IMR-90 (cell line): ENCODE results near the gene ANKMY1. TPM values are rescaled to one million over a fixed set of nuclear protein-coding genes. Genes with fewer than 3 reads are reported as not detected.

Experiments used
- ATAC-seq: fragments of 200-7000 bp; cut with Tn5 transposase; 2 replicates; pipeline ENCODE4 v1.9.1; 2020; ENCODE audit warnings: low read depth, mild to moderate bottlenecking, moderate library complexity
- BruUV-seq: library from RNA; stranded (reverse); fragments of 400-500 nt; replicated peaks from 2 replicates; lab custom pipeline; 2021; lab: Mats Ljungman, UMichigan
- CTCF ChIA-PET: fragments of 300-600 bp; formaldehyde crosslinking; extraction: SDS; loops from one replicate; lab custom pipeline; 2021; ENCODE audit warnings: antibody characterized with exemption; lab: Yijun Ruan, JAX
- POLR2A ChIA-PET: fragments of 300-600 bp; sonication (Branson Sonifier 250); formaldehyde crosslinking; loops from one replicate; lab custom pipeline; 2022; ENCODE audit warnings: antibody characterized with exemption; ENCODE audit not compliant: unreplicated experiment; lab: Charles Lee
- DNase-seq: peaks from one replicate; pipeline ENCODE4 v3.0.0; 2013
- H2AFZ ChIP-seq: replicated peaks from 2 replicates; pipeline ENCODE3; 2013; ENCODE audit warnings: low read length, mild to moderate bottlenecking; ENCODE audit not compliant: poor library complexity
- H2AK5ac ChIP-seq: 2 replicates; pipeline ENCODE4 v1.6.1; 2013; ENCODE audit warnings: low read depth, low read length, inconsistent platforms
- H2AK9ac ChIP-seq: replicated peaks from 2 replicates; pipeline ENCODE3; 2013; ENCODE audit warnings: mild to moderate bottlenecking, low read depth, low read length, moderate library complexity; ENCODE audit not compliant: poor library complexity
- H2BK120ac ChIP-seq: 2 replicates; pipeline ENCODE4 v1.6.1; 2013; ENCODE audit warnings: low read depth, low read length, inconsistent platforms
- H2BK15ac ChIP-seq: 3 replicates; pipeline ENCODE4 v1.6.1; 2013; ENCODE audit warnings: low read depth, low read length, inconsistent platforms
- H2BK20ac ChIP-seq: 2 replicates; pipeline ENCODE4 v1.6.1; 2013; ENCODE audit warnings: low read depth, mild to moderate bottlenecking, inconsistent platforms, low read length, moderate library complexity
- H2BK5ac ChIP-seq: 2 replicates; pipeline ENCODE4 v1.6.1; 2013; ENCODE audit warnings: mild to moderate bottlenecking, low read depth, low read length, inconsistent platforms; ENCODE audit not compliant: poor library complexity, severe bottlenecking
- H3K14ac ChIP-seq: replicated peaks from 2 replicates; pipeline ENCODE4 v1.6.1; 2013; ENCODE audit warnings: low read depth, low read length, inconsistent platforms
- H3K18ac ChIP-seq: 2 replicates; pipeline ENCODE4 v1.6.1; 2013; ENCODE audit warnings: low read depth, low read length, control low read depth
- H3K23ac ChIP-seq: 2 replicates; pipeline ENCODE4 v1.6.1; 2013; ENCODE audit warnings: low read depth, low read length, inconsistent platforms
- H3K27ac ChIP-seq: 2 replicates; pipeline ENCODE4 v1.5.1; 2013; ENCODE audit warnings: mild to moderate bottlenecking, control low read depth, low read length; ENCODE audit not compliant: insufficient read depth
- H3K27me3 ChIP-seq: 2 replicates; pipeline ENCODE4 v1.6.1; 2013; ENCODE audit warnings: low read length; ENCODE audit not compliant: control insufficient read depth, insufficient read depth
- H3K36me3 ChIP-seq: 2 replicates; pipeline ENCODE4 v1.6.1; 2013; ENCODE audit warnings: low read length, mixed read lengths; ENCODE audit not compliant: control insufficient read depth, insufficient read depth
- H3K4ac ChIP-seq: 2 replicates; pipeline ENCODE4 v1.6.1; 2013; ENCODE audit warnings: low read depth, low read length, inconsistent platforms
- H3K4me1 ChIP-seq: 2 replicates; pipeline ENCODE4 v1.6.1; 2013; ENCODE audit warnings: low read length, mixed read lengths; ENCODE audit not compliant: control insufficient read depth, insufficient read depth
- H3K4me2 ChIP-seq: 2 replicates; pipeline ENCODE4 v1.6.1; 2013; ENCODE audit warnings: low read depth, mild to moderate bottlenecking, control low read depth, low read length, moderate library complexity
- H3K4me3 ChIP-seq: 2 replicates; pipeline ENCODE4 v1.5.1; 2013; ENCODE audit warnings: low read depth, mild to moderate bottlenecking, control low read depth, low read length, moderate library complexity; ENCODE audit not compliant: insufficient read depth
- H3K56ac ChIP-seq: 2 replicates; pipeline ENCODE4 v1.6.1; 2013; ENCODE audit warnings: low read length, inconsistent platforms; ENCODE audit not compliant: insufficient read depth; ENCODE audit errors: extremely low read depth
- H3K79me1 ChIP-seq, 2 experiments: 2 replicates each; pipeline ENCODE4 v1.6.1; 2013; ENCODE audit warnings: low read length in 2 of 2, inconsistent platforms in 1 of 2, low read depth in 1 of 2
- H3K9ac ChIP-seq: 2 replicates; pipeline ENCODE4 v1.6.1; 2013; ENCODE audit warnings: low read depth, low read length, control low read depth
- H3K9me1 ChIP-seq: 2 replicates; pipeline ENCODE4 v1.6.1; 2013; ENCODE audit warnings: low read length, inconsistent platforms; ENCODE audit not compliant: insufficient read depth
- H3K9me3 ChIP-seq: 2 replicates; pipeline ENCODE4 v1.6.1; 2013; ENCODE audit warnings: low read length; ENCODE audit not compliant: control insufficient read depth, insufficient read depth
- H4K20me1 ChIP-seq: 2 replicates; pipeline ENCODE4 v1.6.1; 2013; ENCODE audit warnings: low read length, inconsistent platforms; ENCODE audit not compliant: insufficient read depth
- H4K5ac ChIP-seq: 2 replicates; pipeline ENCODE4 v1.6.1; 2013; ENCODE audit warnings: mild to moderate bottlenecking, low read depth, low read length, control low read depth
- H4K8ac ChIP-seq, 2 experiments: 2 replicates each; pipeline ENCODE4 v1.6.1; 2013; ENCODE audit warnings: low read depth in 2 of 2, low read length in 2 of 2, control low read depth in 1 of 2, inconsistent platforms in 1 of 2
- H4K91ac ChIP-seq: 2 replicates; pipeline ENCODE4 v1.6.1; 2013; ENCODE audit warnings: low read depth, low read length, inconsistent platforms; ENCODE audit not compliant: insufficient read depth
- CHD1 ChIP-seq: IDR thresholded peaks from 2 replicates; pipeline ENCODE4 v1.6.1; 2012; ENCODE audit warnings: low read depth, low read length, improper control_type of control experiment
- FOS ChIP-seq: fragments of 150-350 bp; IDR thresholded peaks from 2 replicates; pipeline ENCODE4 v1.6.1; 2016; ENCODE audit warnings: low read depth, low read length
- MXI1 ChIP-seq: IDR thresholded peaks from 2 replicates; pipeline ENCODE4 v1.6.1; 2012; ENCODE audit warnings: low read depth, mild to moderate bottlenecking, low read length, moderate library complexity, borderline replicate concordance
- WGBS, 2 experiments: methylation state at CpG; one replicate each; pipeline versions ENCODE4 v1.1.5 to v1.1.7; 2013; ENCODE audit warnings: missing lambda C conversion rate in 2 of 2; ENCODE audit not compliant: insufficient read length in 1 of 2; ENCODE audit errors: extremely low coverage in 2 of 2; 5-methylcytosine and 5-hydroxymethylcytosine counted together
- dilution Hi-C: fragments of 300-500 bp; cut with HindIII; formaldehyde crosslinking; loops from one replicate; pipeline ENCODE4 v1.14.3; 2018; ENCODE audit warnings: low sequenced_read_pairs; ENCODE audit not compliant: unreplicated experiment
- in situ Hi-C: fragments of 300-500 bp; cut with MboI; formaldehyde crosslinking; loops from 3 replicates; pipeline ENCODE4 v1.14.3; 2019; ENCODE audit warnings: low sequenced_read_pairs, inconsistent platforms, mixed read lengths
- intact Hi-C: fragments of 100-400 bp; cut with micrococcal nuclease; formaldehyde crosslinking; loops from 2 replicates; pipeline ENCODE4 v1.10.0; 2022
- polyA plus RNA-seq, 3 experiments: library from polyadenylated mRNA; depleted of rRNA; stranded (reverse); fragments of >200 nt; gene quantifications; 2 replicates each; pipeline ENCODE4 v1.2.3, GENCODE V29; 2012; ENCODE audit warnings: low replicate concordance in 1 of 3
- total RNA-seq: library from RNA; depleted of rRNA; stranded (reverse); fragments of >200 nt; gene quantifications from 2 replicates; pipeline ENCODE4 v1.2.3, GENCODE V29; 2012

The ANKMY1 gene
- total and polyA plus RNA-seq, 2 of the 4 experiments (the other 2 are of a cell fraction): 2.9 to 5.5 TPM

GRCh38 chr2:240514631-240515030 lies 43.2 kb downstream of the ANKMY1 start:
- intact Hi-C loops: loop anchor here (1.0 to 5.0 kb wide), 2 partner anchors 188 to 326 kb away; no protein-coding TSS in a partner anchor

More at GRCh38 chr2:240514631-240515030, 43.2 kb downstream of the ANKMY1 start:
- H2AK5ac ChIP-seq: no peak overlapping the region
- no peak overlapping the region for H2BK15ac ChIP-seq
- ChIA-PET POLR2A (interaction anchor here (0.6 kb wide), 1 partner anchor 72 kb away, joined by 3 read pairs; the partner anchor contains the start of gene CAPN10), CTCF (interaction anchor here (0.7 to 1.1 kb wide), 4 partner anchors 10 to 363 kb away, joined by 3 to 7 read pairs (median 5); no protein-coding TSS in a partner anchor)
- dilution Hi-C loops (no loop called here), in situ Hi-C loops (loop anchor here (5.0 kb wide), 1 partner anchor 193 kb away; no protein-coding TSS in a partner anchor)
- TF ChIP-seq FOS (no peak), MXI1 (no peak), CHD1 (no peak)
- no peak overlapping the region for H4K5ac ChIP-seq
- no peak overlapping the region for H3K4me2 ChIP-seq
- H4K20me1 ChIP-seq: 0 out of 2 replicates have a peak, but pooled peaks cover 3% of the 10 kb centered on the region
- ATAC-seq (no peak), DNase-seq (no peak)
- peaks cover 1% of the 10 kb centered on the region; the same call in 1 of the 2 replicates for H3K4me1 ChIP-seq
- H3K9me3 ChIP-seq: no peaks in the 10 kb centered on the region
- H3K9me1 ChIP-seq: no peaks in the 10 kb centered on the region
- no peak overlapping the region for H3K18ac ChIP-seq
- no peak overlapping the region for H3K4me3 ChIP-seq
- H3K4ac ChIP-seq: no peak overlapping the region
- no peak overlapping the region for H2BK20ac ChIP-seq
- H2AK9ac ChIP-seq: no peak overlapping the region
- no peaks in the 10 kb centered on the region for H3K27me3 ChIP-seq
- no peak overlapping the region for H3K9ac ChIP-seq
- no peaks in the 10 kb centered on the region for H3K36me3 ChIP-seq
- no peak overlapping the region for H2BK5ac ChIP-seq
- H3K23ac ChIP-seq: no peak overlapping the region
- WGBS, 2 experiments: no CpG with 5 or more reads among the region's 2 CpGs
- no peak overlapping the region for H3K14ac ChIP-seq
- no peak overlapping the region; a peak in 1 of 4 replicates for H4K8ac ChIP-seq
- no peak overlapping the region for H2BK120ac ChIP-seq
- no peaks in the 10 kb centered on the region for H3K79me1 ChIP-seq
- no peak overlapping the region for H4K91ac ChIP-seq
- no peak overlapping the region for H3K27ac ChIP-seq
- no TSS peak for BruUV-seq
- no peak overlapping the region for H2AFZ ChIP-seq
- no peak overlapping the region for H3K56ac ChIP-seq
